GM18498 (cell line): Measurements from ENCODE around the gene ZFAND3.
"Not testable (repeated sequence)": the region's sequence is repeated elsewhere in the genome, so short reads cannot be mapped to it uniquely, and the experiment has no call there.

ENCODE experiments used
- ATAC-seq: cut with Tn5 transposase; IDR thresholded peaks from one replicate; pipeline ENCODE4 v1.9.1; 2021; ENCODE audit warnings: mild to moderate bottlenecking, moderate library complexity; ENCODE audit not compliant: unreplicated experiment

ZFAND3 gene

GRCh38 chr6:37889486-37889885 is 70.0 kb downstream of the ZFAND3 start:
- no peak for ATAC-seq

DNA sequence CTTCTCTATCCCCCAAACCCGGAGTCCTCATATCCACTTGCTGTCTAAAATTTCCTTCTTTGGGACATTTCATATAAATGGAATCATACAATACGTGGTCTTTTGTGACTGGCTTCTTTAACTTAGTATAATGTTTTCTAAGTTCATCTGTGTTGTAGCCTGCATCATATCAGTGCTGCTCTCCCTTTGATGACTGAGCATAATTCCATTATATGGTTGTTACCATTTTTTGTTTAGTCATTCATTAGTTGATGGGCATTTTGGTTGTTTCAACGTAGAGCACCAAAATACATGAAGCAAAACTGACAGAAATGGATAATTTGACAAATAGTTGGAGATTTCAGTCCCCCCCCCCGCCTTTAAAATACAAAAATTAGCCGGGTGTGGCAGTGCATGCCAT is 71.5 kb downstream of the ZFAND3 start:
- no peak for ATAC-seq

DNA sequence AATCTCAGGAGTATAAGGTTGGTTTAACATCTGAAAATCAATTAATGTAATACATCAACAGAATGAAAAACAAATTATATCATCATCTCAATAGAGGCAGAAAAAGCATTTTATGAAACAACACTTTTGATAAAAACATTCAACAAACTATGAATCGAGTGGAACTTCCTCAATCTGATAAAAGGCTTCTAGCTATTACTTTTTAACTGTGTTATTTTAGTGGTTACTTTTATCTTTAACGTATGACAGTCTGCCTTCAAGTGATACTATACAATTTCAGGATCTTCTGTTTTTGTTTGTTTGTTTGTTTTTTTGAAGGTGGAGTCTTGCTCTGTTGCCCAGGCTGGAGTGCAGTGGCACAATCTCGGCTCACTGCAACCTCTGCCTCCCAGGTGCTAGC is 73.7 kb downstream of the ZFAND3 start:
- ATAC-seq = no peak

DNA sequence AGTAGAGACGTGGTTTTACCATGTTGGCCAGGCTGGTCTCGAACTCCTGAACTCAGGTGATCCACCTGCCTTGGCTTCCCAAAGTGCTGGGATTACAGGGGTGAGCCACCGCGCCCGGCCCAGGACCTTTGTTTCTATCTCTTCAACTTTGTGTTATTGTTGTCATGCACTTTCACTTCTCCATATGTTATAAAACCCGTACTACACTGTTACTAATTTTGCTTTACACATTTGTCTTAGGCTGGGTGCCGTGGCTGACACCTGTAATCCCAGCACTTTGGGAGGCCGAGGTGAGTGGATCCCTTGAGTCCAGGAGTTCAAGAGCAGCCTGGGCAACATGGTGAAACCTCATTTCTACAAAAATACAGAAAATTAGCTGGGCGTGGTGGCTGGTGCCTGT is 74.2 kb downstream of the ZFAND3 start:
- not testable (repeated sequence) for ATAC-seq

DNA sequence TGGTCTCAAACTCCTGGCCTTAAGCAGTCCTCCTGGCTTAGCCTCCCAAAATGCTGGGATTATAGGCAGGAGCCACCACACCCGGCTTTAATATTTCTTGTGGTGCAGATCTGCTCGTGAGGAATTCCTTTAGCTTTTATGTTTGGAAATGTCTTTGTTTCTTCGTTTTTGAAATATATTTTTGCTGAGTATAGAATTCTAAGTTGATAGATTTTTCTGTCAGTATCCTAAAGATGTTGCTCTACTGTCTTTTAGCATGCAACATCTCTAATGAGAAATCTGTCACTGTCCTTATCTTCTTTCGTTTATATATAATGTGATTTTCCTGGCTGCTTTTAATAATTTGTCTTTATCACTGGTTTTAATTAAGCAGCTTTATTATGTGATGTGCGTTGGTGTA is 75.1 kb downstream of the ZFAND3 start:
- ATAC-seq = no peak

DNA sequence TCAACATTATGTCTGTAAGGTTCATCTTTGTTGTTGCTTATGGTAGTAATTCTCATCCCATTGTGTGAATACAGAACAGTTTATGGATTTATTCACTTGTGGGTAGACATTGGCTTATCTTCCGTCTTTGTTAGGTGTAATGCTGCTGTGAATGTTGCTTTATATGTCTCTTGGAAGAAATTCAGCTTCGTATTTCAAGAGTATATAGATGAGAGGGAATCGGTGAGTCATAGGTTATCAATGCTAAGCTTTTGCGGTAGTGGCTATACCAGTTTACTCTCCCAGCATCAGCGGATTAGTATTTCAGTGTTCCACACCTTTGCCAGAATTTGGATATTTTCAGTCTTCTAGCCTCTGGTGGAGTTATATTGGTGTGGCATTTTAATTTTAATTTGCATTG is 77.8 kb downstream of the ZFAND3 start:
- ATAC-seq = no peak

- no peak for ATAC-seq
Observed at GRCh38 chr6:37897818-37898515, 78.4 kb downstream of the ZFAND3 start.

DNA sequence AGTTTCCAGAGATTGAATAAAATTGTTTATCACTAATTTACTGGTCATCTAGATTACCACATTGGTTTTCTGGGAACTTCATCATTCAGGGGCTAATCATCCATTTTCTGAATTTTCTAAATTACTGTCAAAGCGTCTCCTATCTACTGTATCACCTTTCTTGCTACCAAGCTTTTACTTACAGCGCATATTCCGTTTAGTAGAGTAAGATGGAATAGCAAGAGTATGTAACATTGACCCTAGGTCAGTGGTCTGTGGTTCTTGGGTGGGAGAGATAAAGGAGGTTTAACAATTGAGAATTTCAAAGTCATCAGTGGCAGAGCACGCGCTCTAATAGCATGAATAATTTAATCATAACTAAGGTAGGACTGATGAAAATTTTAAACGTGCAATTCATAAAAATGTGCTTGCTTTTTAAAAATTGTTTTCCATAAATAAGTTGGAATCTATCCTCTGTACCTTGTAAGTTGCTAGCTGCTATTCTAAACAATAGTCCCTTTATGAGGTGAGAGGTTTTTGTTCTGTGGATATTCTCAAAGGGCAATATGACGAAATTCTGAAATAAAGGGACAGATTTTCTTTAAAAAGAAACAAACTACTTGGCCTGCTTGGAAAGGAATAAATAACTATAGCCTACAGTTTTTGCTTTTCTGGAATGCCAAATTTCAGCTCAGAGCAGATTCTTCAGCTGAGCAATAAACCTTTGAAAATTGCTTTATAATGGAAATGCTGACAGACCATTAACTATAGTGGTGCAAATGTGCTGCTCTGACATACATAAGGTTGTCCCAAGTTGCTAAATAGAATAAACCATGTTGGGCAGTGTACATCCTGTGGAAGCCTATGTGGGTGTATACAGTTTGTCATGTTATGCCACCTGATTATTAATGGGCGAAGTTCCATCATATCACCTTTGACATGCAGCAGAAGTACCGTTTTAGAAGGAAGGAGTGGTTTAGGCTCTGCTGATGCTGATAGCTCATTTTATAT is 84.1 kb downstream of the ZFAND3 start:
- ATAC-seq = no peak

GRCh38 chr6:37904590-37904989 is 85.1 kb downstream of the ZFAND3 start:
- no peak for ATAC-seq

- ATAC-seq = no peak
Observed at GRCh38 chr6:37906121-37906520, 86.6 kb downstream of the ZFAND3 start.

- no peak for ATAC-seq
Observed at GRCh38 chr6:37910998-37911397, 91.5 kb downstream of the ZFAND3 start.

DNA sequence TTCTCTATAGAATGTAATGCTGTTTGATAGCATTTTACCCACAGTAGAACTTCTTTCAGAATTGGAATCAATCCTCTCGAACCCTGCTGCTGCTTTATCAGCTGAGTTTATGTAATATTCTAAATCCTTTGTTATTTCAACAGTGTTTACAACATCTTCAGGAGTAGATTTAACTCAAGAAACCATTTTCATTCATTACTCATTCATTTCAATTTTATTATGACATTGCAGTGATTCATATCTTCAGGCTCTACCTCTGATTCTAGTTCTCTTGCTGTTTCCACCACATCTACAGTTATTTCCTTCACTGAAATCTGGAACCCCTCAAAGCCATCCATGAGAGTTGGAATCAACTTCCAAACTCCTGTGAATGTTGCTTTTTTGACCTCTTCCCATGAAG is 93.7 kb downstream of the ZFAND3 start:
- no peak for ATAC-seq

DNA sequence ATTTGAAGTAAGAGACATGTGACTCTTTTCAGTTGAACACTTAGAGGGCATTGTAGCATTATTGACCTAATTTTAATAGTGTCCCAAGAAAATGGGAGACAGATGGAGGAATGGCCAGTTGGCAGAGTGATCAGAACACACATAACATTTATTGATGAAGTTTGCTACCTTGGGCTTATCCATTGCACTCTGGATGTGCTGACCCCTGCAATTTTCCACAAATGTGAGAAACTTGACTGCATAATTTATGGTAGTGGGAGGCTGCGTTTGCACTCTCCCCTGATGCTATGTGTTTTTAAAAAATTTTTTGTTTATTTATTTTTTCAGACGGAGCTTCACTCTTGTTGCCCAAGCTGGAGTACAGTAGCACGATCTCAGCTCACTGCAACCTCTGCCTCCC is 95.9 kb downstream of the ZFAND3 start:
- no peak for ATAC-seq

GRCh38 chr6:37916149-37916548 is 96.6 kb downstream of the ZFAND3 start:
- no peak for ATAC-seq

GRCh38 chr6:37916675-37917074 is 97.1 kb downstream of the ZFAND3 start:
- ATAC-seq = no peak

DNA sequence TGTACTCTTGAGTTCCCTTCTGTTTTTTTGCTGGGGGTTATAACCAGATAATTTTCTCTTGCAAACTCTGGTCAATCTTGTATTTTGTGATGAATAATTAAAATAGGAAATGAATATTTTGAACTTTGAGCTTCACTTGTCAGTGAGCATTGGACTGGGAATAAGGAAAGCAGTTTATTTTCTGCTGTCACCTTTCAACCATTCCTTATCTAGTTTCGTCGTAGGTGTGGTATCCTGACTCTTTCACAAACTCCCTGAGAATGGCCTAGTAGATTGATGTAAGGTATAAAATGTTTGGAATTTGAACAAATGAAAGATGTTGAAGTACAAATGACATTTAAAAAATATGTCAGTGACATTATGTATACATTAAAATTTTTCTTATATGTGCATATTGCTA is 98.0 kb downstream of the ZFAND3 start:
- no peak for ATAC-seq

DNA sequence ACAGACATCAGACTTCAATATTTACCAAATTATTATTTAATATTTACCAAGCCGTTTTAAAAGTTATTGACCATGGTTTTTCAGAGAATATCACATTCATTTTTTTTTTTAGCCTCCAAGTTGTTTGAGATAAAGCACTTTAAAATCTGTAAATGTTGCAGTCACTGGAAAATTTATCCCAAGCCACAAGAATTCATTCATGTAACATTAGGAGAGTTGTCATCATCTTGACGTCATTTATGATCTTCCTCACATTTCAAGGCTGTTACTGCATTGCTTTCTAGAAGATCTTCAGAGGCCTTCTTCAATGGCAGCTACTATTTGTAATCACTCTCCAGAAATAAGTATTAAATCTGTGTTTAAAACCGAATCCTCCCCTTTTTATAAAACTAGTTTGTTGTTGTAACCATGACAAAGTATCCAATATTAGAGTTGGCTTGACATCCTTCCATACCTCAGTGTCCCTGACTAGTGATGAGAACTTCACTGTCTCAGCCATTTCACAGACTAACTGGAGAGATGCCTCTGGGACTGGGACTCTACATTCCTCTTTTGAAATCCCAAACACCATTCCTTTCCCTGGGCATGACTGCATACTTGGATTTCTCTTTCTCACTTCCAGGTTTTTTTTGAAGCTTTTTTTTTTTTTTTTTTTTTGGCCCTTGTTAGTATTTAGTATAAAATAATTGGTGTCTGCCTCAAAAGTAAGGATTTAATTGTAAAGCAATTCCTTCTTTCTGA is 100.1 kb downstream of the ZFAND3 start:
- ATAC-seq = no peak

DNA sequence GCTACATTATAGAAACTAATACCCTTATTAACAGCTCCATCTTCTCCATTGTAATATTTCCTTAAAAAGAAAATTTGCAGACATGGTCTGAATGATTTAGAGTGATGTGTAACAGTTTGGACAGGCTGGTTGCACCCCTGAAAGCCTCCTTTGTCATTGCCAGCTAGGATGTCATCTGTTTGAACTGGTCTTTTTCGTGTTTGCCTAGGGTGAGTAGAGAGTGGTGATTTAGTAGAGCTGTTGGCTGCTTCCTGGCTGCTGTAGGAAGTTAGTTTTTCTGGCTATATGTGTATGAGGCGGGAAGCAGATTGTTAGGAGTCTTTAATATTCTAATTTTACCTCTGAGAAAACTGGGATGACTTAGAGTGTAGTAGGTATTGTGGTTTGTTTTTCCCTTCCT is 101.1 kb downstream of the ZFAND3 start:
- ATAC-seq = no peak

GRCh38 chr6:37922563-37922962 is 103.0 kb downstream of the ZFAND3 start:
- no peak for ATAC-seq

- ATAC-seq = no peak
Observed at GRCh38 chr6:37923514-37923913, 104.0 kb downstream of the ZFAND3 start.

- ATAC-seq = no peak
Observed at GRCh38 chr6:37926661-37927060, 107.1 kb downstream of the ZFAND3 start.
